ENCODE results near the gene PRRT3. TPM values are rescaled to one million over a fixed set of nuclear protein-coding genes. Genes with fewer than 3 reads are reported as not detected.

Gene PRRT3
- polyA plus RNA-seq, 1 of the 3 experiments (the other 2 are of a cell fraction) = 5.5 TPM

DNA sequence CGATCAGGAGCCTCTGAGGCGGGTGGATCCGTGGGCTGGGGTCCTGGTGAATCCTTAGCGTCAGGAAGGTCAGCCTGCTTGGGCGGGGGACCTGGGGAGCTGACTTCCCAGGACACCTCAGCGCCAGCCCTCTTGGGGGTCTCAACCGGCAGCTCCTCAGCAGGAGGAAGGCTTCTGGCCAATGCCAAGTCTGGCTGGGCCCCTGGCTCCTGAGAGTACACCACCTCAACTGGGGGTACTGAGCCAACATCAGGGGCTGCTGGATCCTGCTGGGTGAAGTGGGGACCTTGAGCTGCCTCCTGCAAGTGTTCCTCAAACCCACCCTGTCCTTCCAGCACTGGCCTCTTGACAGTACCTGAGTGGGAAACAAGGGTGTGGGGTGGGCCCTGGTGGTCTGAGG is 3.1 kb downstream of the PRRT3 start:
- Histone ChIP-seq H3K4me1 (ENCODE audit: control insufficient read depth in 1 of 2, insufficient read depth in 2 of 2, low read depth in 1 of 2, low read length in 1 of 2) (peaks cover 0 to 13% of the 10 kb centered on the region in 2 experiments; a peak in 1 of 4 replicates), H3K27ac (ENCODE audit: low read depth in 2 of 2, low read length in 1 of 2) (no peak overlapping the region), H3K27me3 (ENCODE audit: insufficient read depth) (no peaks in the 10 kb centered on the region), H3K9me3 (no peaks in the 10 kb centered on the region), H3K9ac (no peak overlapping the region), H3K9me2 (no peaks in the 10 kb centered on the region), H3F3A (replicated peaks; ENCODE audit: insufficient read depth) (peaks cover 4% of the 10 kb centered on the region), H2AFZ (ENCODE audit: low read depth) (no peak overlapping the region), H3K36me3 (replicated peaks in 1 of 2; ENCODE audit: control insufficient read depth in 1 of 2, insufficient read depth in 2 of 2, low read length in 1 of 2) (peaks cover 0 to 11% of the 10 kb centered on the region in 2 experiments), H4K20me1 (ENCODE audit: insufficient read depth) (no peaks in the 10 kb centered on the region), H3K79me2 (ENCODE audit: insufficient read depth) (no peaks in the 10 kb centered on the region), H3K4me2 (no peak overlapping the region), H3K4me3 (ENCODE audit: low read depth in 2 of 2, low read length in 1 of 2) (no peak overlapping the region)
- no peak for DNase-seq
- 88% methylated on average over 3 of the region's 7 CpGs for WGBS (ENCODE audit: low lambda C conversion rate)
- no peak for TF ChIP-seq TAF1 (IDR thresholded peaks at IDR 0.05; ENCODE audit: borderline replicate concordance, low read depth, low read length)
- TF ChIP-seq, protein P1, sequence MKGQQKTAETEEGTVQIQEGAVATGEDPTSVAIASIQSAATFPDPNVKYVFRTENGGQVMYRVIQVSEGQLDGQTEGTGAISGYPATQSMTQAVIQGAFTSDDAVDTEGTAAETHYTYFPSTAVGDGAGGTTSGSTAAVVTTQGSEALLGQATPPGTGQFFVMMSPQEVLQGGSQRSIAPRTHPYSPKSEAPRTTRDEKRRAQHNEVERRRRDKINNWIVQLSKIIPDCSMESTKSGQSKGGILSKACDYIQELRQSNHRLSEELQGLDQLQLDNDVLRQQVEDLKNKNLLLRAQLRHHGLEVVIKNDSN (IDR thresholded peaks at IDR 0.05; ENCODE audit: borderline replicate concordance, low read depth) = no peak
- TF ChIP-seq REST (IDR thresholded peaks at IDR 0.05; ENCODE audit: low read depth, low read length) = no peak
- TF ChIP-seq YY1 (IDR thresholded peaks at IDR 0.05; ENCODE audit: low read depth) = no peak
- TF ChIP-seq JUND (IDR thresholded peaks at IDR 0.05) = no peak
- TF ChIP-seq, protein P2, sequence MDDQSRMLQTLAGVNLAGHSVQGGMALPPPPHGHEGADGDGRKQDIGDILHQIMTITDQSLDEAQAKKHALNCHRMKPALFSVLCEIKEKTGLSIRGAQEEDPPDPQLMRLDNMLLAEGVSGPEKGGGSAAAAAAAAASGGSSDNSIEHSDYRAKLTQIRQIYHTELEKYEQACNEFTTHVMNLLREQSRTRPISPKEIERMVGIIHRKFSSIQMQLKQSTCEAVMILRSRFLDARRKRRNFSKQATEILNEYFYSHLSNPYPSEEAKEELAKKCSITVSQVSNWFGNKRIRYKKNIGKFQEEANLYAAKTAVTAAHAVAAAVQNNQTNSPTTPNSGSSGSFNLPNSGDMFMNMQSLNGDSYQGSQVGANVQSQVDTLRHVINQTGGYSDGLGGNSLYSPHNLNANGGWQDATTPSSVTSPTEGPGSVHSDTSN (IDR thresholded peaks at IDR 0.05) = no peak
- TF ChIP-seq MEF2A (IDR thresholded peaks at IDR 0.05; ENCODE audit: borderline replicate concordance, low read depth) = no peak
- TF ChIP-seq, protein P3, sequence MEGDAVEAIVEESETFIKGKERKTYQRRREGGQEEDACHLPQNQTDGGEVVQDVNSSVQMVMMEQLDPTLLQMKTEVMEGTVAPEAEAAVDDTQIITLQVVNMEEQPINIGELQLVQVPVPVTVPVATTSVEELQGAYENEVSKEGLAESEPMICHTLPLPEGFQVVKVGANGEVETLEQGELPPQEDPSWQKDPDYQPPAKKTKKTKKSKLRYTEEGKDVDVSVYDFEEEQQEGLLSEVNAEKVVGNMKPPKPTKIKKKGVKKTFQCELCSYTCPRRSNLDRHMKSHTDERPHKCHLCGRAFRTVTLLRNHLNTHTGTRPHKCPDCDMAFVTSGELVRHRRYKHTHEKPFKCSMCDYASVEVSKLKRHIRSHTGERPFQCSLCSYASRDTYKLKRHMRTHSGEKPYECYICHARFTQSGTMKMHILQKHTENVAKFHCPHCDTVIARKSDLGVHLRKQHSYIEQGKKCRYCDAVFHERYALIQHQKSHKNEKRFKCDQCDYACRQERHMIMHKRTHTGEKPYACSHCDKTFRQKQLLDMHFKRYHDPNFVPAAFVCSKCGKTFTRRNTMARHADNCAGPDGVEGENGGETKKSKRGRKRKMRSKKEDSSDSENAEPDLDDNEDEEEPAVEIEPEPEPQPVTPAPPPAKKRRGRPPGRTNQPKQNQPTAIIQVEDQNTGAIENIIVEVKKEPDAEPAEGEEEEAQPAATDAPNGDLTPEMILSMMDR (IDR thresholded peaks at IDR 0.05) = no peak
- TF ChIP-seq NRF1 (IDR thresholded peaks at IDR 0.05; ENCODE audit: low read depth, low read length) = no peak
- ChIA-PET CTCF (interaction anchor here (1.1 kb wide), 1 partner anchor 14 kb away, joined by 3 read pairs; no protein-coding TSS in a partner anchor), POLR2A (interaction anchor here (0.6 to 3.5 kb wide), 2 partner anchors 16 to 277 kb away, joined by 3 to 11 read pairs; partner anchors contain the start of gene CRELD1)

Measured in SK-N-SH (cell line).